Natural killer cell (primary cell): Measurements from ENCODE around the gene LEMD3. TPM values are rescaled to one million over a fixed set of nuclear protein-coding genes. Genes with fewer than 3 reads are reported as not detected.

Source experiments
- ATAC-seq, 3 donors: fragments of 150-1000 bp in 2 of 3; fragments of 200-7000 bp in 1 of 3; cut with Tn5 transposase; 1 replicate in 1 of 3; 2 replicates in 2 of 3; pipeline ENCODE4 v1.10.0; 2021; ENCODE audit warnings: mild to moderate bottlenecking in 2 of 3, moderate library complexity in 2 of 3
- DNase-seq, 2 donors: peaks; one replicate each; pipeline versions ENCODE4 v3.0.0 to v3.0.0-alpha.2; 2013 to 2021; ENCODE audit warnings: mixed read lengths in 1 of 2
- H3K27ac ChIP-seq: one replicate; pipeline ENCODE4 v1.5.1; 2013; ENCODE audit warnings: mild to moderate bottlenecking, low read length
- H3K27me3 ChIP-seq: one replicate; pipeline ENCODE4 v1.6.1; 2013; ENCODE audit warnings: low read length; ENCODE audit not compliant: control insufficient read depth, insufficient read depth
- H3K36me3 ChIP-seq: one replicate; pipeline ENCODE4 v1.6.1; 2013; ENCODE audit warnings: low read length; ENCODE audit not compliant: control insufficient read depth, insufficient read depth
- H3K4me1 ChIP-seq: one replicate; pipeline ENCODE4 v1.6.1; 2013; ENCODE audit warnings: low read length; ENCODE audit not compliant: control insufficient read depth, insufficient read depth
- H3K4me3 ChIP-seq: one replicate; pipeline ENCODE4 v1.5.1; 2013; ENCODE audit warnings: low read length
- H3K9me3 ChIP-seq: one replicate; pipeline ENCODE4 v1.6.1; 2013; ENCODE audit warnings: low read length; ENCODE audit not compliant: control insufficient read depth, insufficient read depth
- H3K27ac Mint-ChIP-seq, 2 donors: one replicate each; pipeline ENCODE4 v1.8.0; 2022; ENCODE audit warnings: mild to moderate bottlenecking in 2 of 2, mixed read lengths in 2 of 2, moderate library complexity in 1 of 2
- H3K27me3 Mint-ChIP-seq, 2 donors: one replicate each; pipeline ENCODE4 v1.8.0; 2022; ENCODE audit warnings: low read depth in 2 of 2, mixed read lengths in 2 of 2
- H3K36me3 Mint-ChIP-seq: one replicate; pipeline ENCODE4 v1.8.0; 2022; ENCODE audit warnings: mixed read lengths
- H3K4me1 Mint-ChIP-seq, 2 donors: one replicate each; pipeline ENCODE4 v1.8.0; 2022; ENCODE audit warnings: mixed read lengths in 2 of 2
- H3K4me3 Mint-ChIP-seq: one replicate; pipeline ENCODE4 v1.8.0; 2022; ENCODE audit warnings: mild to moderate bottlenecking, moderate library complexity, mixed read lengths
- H3K9me3 Mint-ChIP-seq, 2 donors: one replicate each; pipeline ENCODE4 v1.8.0; 2022; ENCODE audit warnings: mixed read lengths in 2 of 2
- WGBS: methylation state at CpG from one replicate; pipeline ENCODE4 v1.1.7; 2013; ENCODE audit warnings: missing lambda C conversion rate; ENCODE audit not compliant: insufficient coverage; 5-methylcytosine and 5-hydroxymethylcytosine counted together
- intact Hi-C: fragments of 100-400 bp; cut with micrococcal nuclease; formaldehyde crosslinking; loops from one replicate; pipeline ENCODE4 v1.14.2; 2022
- total RNA-seq, 4 donors: library from RNA; stranded (reverse); fragments of 120-200 nt in 1 of 4; gene quantifications; one replicate each; pipeline versions ENCODE4 v1.2.3 to v1.2.4, GENCODE V29; 2013 to 2022
- TF ChIP-seq, protein P1 (sequence below): fragments of 200-600 bp; IDR thresholded peaks from one replicate; pipeline ENCODE4 v1.8.0; 2022; ENCODE audit warnings: antibody characterized with exemption

The LEMD3 gene
- total RNA-seq, 3 donors from 2014 or later (not counting 1 experiment from before 2014, with no cell fraction given): 67.3 to 76.2 (median 71.1) TPM

DNA sequence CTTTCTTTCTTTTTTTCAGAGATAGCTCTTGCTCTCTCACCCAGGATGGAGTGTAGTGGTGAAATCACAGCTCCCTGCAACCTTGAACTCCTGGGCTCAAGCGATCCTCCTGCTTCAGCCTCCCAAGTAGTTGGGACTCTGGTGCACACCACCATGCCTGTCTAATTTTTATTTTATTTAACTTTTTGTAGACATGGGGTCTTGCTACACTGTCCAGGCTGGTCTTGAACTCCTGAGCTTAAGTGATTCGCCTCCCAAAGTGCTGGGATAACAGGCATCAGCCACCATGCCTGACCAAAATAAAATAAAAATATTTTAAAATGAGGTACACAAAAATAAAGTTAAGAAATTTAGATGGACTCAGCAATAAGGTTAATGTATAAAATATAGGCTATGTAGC is 5.1 kb upstream of the LEMD3 start:
- Mint-ChIP-seq H3K4me3 (no peak overlapping the region), H3K27me3 (peaks cover 23 to 37% of the 10 kb centered on the region in 2 donors), H3K36me3 (no peaks in the 10 kb centered on the region), H3K27ac (no peak overlapping the region), H3K9me3 (no peaks in the 10 kb centered on the region), H3K4me1 (peaks cover 5 to 7% of the 10 kb centered on the region in 2 donors)
- Histone ChIP-seq H3K4me3 (no peak overlapping the region), H3K9me3 (no peaks in the 10 kb centered on the region), H3K36me3 (no peaks in the 10 kb centered on the region), H3K27me3 (peaks cover 2% of the 10 kb centered on the region), H3K4me1 (no peaks in the 10 kb centered on the region), H3K27ac (no peak overlapping the region)
- intact Hi-C loops: loop anchor here (10.0 kb wide), 1 partner anchor 759 kb away; the partner anchor contains the start of gene XPOT
- 100% methylated on average over 2 of the region's 2 CpGs for WGBS
- TF ChIP-seq, protein P1, sequence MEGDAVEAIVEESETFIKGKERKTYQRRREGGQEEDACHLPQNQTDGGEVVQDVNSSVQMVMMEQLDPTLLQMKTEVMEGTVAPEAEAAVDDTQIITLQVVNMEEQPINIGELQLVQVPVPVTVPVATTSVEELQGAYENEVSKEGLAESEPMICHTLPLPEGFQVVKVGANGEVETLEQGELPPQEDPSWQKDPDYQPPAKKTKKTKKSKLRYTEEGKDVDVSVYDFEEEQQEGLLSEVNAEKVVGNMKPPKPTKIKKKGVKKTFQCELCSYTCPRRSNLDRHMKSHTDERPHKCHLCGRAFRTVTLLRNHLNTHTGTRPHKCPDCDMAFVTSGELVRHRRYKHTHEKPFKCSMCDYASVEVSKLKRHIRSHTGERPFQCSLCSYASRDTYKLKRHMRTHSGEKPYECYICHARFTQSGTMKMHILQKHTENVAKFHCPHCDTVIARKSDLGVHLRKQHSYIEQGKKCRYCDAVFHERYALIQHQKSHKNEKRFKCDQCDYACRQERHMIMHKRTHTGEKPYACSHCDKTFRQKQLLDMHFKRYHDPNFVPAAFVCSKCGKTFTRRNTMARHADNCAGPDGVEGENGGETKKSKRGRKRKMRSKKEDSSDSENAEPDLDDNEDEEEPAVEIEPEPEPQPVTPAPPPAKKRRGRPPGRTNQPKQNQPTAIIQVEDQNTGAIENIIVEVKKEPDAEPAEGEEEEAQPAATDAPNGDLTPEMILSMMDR: no peak
- ATAC-seq: no peak
- DNase-seq: no peak

- Mint-ChIP-seq H3K4me3 (no peak overlapping the region), H3K36me3 (no peaks in the 10 kb centered on the region), H3K4me1 (peaks cover 8 to 9% of the 10 kb centered on the region in 2 donors), H3K27ac (no peak overlapping the region), H3K27me3 (peaks cover 20 to 34% of the 10 kb centered on the region in 2 donors), H3K9me3 (no peaks in the 10 kb centered on the region)
- no peaks in the 10 kb centered on the region for H3K9me3 ChIP-seq
- H3K4me3 ChIP-seq: no peak overlapping the region
- TF ChIP-seq, protein P1: no peak
- H3K36me3 ChIP-seq: no peaks in the 10 kb centered on the region
- no peaks in the 10 kb centered on the region for H3K4me1 ChIP-seq
- H3K27ac ChIP-seq: no peak overlapping the region
- intact Hi-C loops: loop anchor here (5.0 to 10.0 kb wide), 2 partner anchors 68 to 760 kb away; partner anchors contain the start of gene XPOT
- DNase-seq: no peak
- ATAC-seq: no peak
- H3K27me3 ChIP-seq: peaks cover 2% of the 10 kb centered on the region
Measured at GRCh38 chr12:65164774-65165173, 4.6 kb upstream of the LEMD3 start.

GRCh38 chr12:65168681-65169319 is 583 bp upstream of the LEMD3 start:
- intact Hi-C loops: loop anchor here (5.0 to 10.0 kb wide), 2 partner anchors 64 to 764 kb away; partner anchors contain the start of gene XPOT
- no peaks in the 10 kb centered on the region for H3K27me3 ChIP-seq
- no peaks in the 10 kb centered on the region for H3K9me3 ChIP-seq
- DNase-seq (peak in 1 of 2 donors; percentile 53), ATAC-seq (peak; percentile 1 to 6 (median 4))
- Mint-ChIP-seq H3K27me3 (peaks cover under 1 to 3% of the 10 kb centered on the region in 2 donors), H3K36me3 (no peaks in the 10 kb centered on the region), H3K4me3 (peak overlapping the region; percentile 99), H3K9me3 (no peaks in the 10 kb centered on the region), H3K4me1 (peaks cover 30 to 38% of the 10 kb centered on the region in 2 donors), H3K27ac (peak overlapping the region; percentile 99 to 100)
- WGBS: 0% methylated on average over 10 of the region's 11 CpGs
- peaks cover 11% of the 10 kb centered on the region for H3K4me1 ChIP-seq
- H3K4me3 ChIP-seq: peak overlapping the region; percentile 97
- TF ChIP-seq, protein P1: no peak
- no peaks in the 10 kb centered on the region for H3K36me3 ChIP-seq
- H3K27ac ChIP-seq: peak overlapping the region; percentile 97
